Dermis blood vessel endothelial cell (primary cell): Measurements from ENCODE around the gene CDKN2AIP. TPM values are rescaled to one million over a fixed set of nuclear protein-coding genes. Genes with fewer than 3 reads are reported as not detected.
"Not testable (repeated sequence)": the region's sequence is repeated elsewhere in the genome, so short reads cannot be mapped to it uniquely, and the experiment has no call there.

Experiments used
- DNase-seq: peaks from one replicate; pipeline ENCODE4 v3.0.0; 2010
- total RNA-seq: library from RNA; depleted of rRNA; stranded (reverse); fragments of >200 nt; gene quantifications from 2 replicates; pipeline ENCODE4 v1.2.3, GENCODE V29; 2014

The CDKN2AIP gene
- total RNA-seq, 1 donor from 2014 or later = 18.4 TPM

GRCh38 chr4:183449193-183449882, 4.9 kb downstream of the CDKN2AIP start:
- DNase-seq = no peak

- no peak for DNase-seq
Observed at GRCh38 chr4:183450108-183450507, 5.7 kb downstream of the CDKN2AIP start.

GRCh38 chr4:183455431-183456195, 11.2 kb downstream of the CDKN2AIP start:
- DNase-seq = no peak

- DNase-seq = no peak
Observed at GRCh38 chr4:183458005-183458404, 13.6 kb downstream of the CDKN2AIP start.

GRCh38 chr4:183463903-183464619, 19.6 kb downstream of the CDKN2AIP start:
- not testable (repeated sequence) for DNase-seq

- not testable (repeated sequence) for DNase-seq
Observed at GRCh38 chr4:183465879-183466278, 21.4 kb downstream of the CDKN2AIP start.

GRCh38 chr4:183467246-183467645, 22.8 kb downstream of the CDKN2AIP start:
- no peak for DNase-seq

GRCh38 chr4:183468210-183469095, 24.0 kb downstream of the CDKN2AIP start:
- DNase-seq = no peak

- no peak for DNase-seq
Observed at GRCh38 chr4:183469285-183469684, 24.8 kb downstream of the CDKN2AIP start.

GRCh38 chr4:183469936-183470335, 25.5 kb downstream of the CDKN2AIP start:
- DNase-seq = peak; percentile 60

GRCh38 chr4:183470821-183471220, 26.4 kb downstream of the CDKN2AIP start:
- no peak for DNase-seq

GRCh38 chr4:183471946-183472708, 27.7 kb downstream of the CDKN2AIP start:
- peak; percentile 86 for DNase-seq

- no peak for DNase-seq
Observed at GRCh38 chr4:183478123-183478522, 33.7 kb downstream of the CDKN2AIP start.

- no peak for DNase-seq
Observed at GRCh38 chr4:183478926-183479325, 34.5 kb downstream of the CDKN2AIP start.

GRCh38 chr4:183482515-183483095, 38.2 kb downstream of the CDKN2AIP start:
- DNase-seq = not testable (repeated sequence)

GRCh38 chr4:183483997-183484396, 39.6 kb downstream of the CDKN2AIP start:
- DNase-seq = no peak

GRCh38 chr4:183485411-183486160, 41.1 kb downstream of the CDKN2AIP start:
- no peak for DNase-seq

GRCh38 chr4:183492791-183493222, 48.4 kb downstream of the CDKN2AIP start:
- peak; percentile 42 for DNase-seq

GRCh38 chr4:183493246-183493645, 48.8 kb downstream of the CDKN2AIP start:
- DNase-seq = no peak

- DNase-seq = no peak
Observed at GRCh38 chr4:183495184-183495583, 50.7 kb downstream of the CDKN2AIP start.
